Osteocyte (in vitro differentiated cells): ENCODE measurements around the gene ZNF521. TPM values are rescaled to one million over a fixed set of nuclear protein-coding genes. Genes with fewer than 3 reads are reported as not detected.
"Not testable (repeated sequence)": the region's sequence is repeated elsewhere in the genome, so short reads cannot be mapped to it uniquely, and the experiment has no call there.

ENCODE experiments used
- DNase-seq: peaks from one replicate; pipeline ENCODE4 v3.0.0; 2021; ENCODE audit warnings: mixed read lengths; ENCODE audit not compliant: unreplicated experiment; ENCODE audit errors: extremely low spot score
- H3K27ac Mint-ChIP-seq: one replicate; pipeline ENCODE4 v1.8.0; 2021; ENCODE audit warnings: mild to moderate bottlenecking, mixed read lengths; ENCODE audit not compliant: unreplicated experiment
- H3K27me3 Mint-ChIP-seq: one replicate; pipeline ENCODE4 v1.8.0; 2021; ENCODE audit warnings: mixed read lengths; ENCODE audit not compliant: unreplicated experiment
- H3K36me3 Mint-ChIP-seq: one replicate; pipeline ENCODE4 v1.8.0; 2021; ENCODE audit warnings: mixed read lengths; ENCODE audit not compliant: unreplicated experiment
- H3K4me1 Mint-ChIP-seq: one replicate; pipeline ENCODE4 v1.8.0; 2021; ENCODE audit warnings: mixed read lengths; ENCODE audit not compliant: unreplicated experiment
- H3K4me3 Mint-ChIP-seq: one replicate; pipeline ENCODE4 v1.8.0; 2021; ENCODE audit warnings: mild to moderate bottlenecking, moderate library complexity, mixed read lengths; ENCODE audit not compliant: unreplicated experiment
- H3K9me3 Mint-ChIP-seq: one replicate; pipeline ENCODE4 v1.8.0; 2021; ENCODE audit warnings: mixed read lengths; ENCODE audit not compliant: unreplicated experiment
- CTCF ChIP-seq: fragments of 200-600 bp; sonication (generic); IDR thresholded peaks from 2 replicates; pipeline ENCODE4 v1.5.0; 2021; ENCODE audit warnings: antibody characterized with exemption, mild to moderate bottlenecking, moderate library complexity
- total RNA-seq: library from RNA; stranded (reverse); gene quantifications from 2 replicates; pipeline ENCODE4 v1.2.1, GENCODE V29; 2021

The ZNF521 gene
- total RNA-seq, 1 donor from 2014 or later: 57.1 TPM

- no peaks in the 10 kb centered on the region for H3K9me3 Mint-ChIP-seq
- H3K36me3 Mint-ChIP-seq: no peaks in the 10 kb centered on the region
- H3K27ac Mint-ChIP-seq: no peak overlapping the region
- no peak overlapping the region for H3K4me3 Mint-ChIP-seq
- no peaks in the 10 kb centered on the region for H3K4me1 Mint-ChIP-seq
- no peak for DNase-seq
- H3K27me3 Mint-ChIP-seq: no peaks in the 10 kb centered on the region
- TF ChIP-seq CTCF: no peak
Measured at GRCh38 chr18:25042641-25043051, 309.3 kb downstream of the ZNF521 start.

- no peaks in the 10 kb centered on the region for H3K4me1 Mint-ChIP-seq
- no peak overlapping the region for H3K4me3 Mint-ChIP-seq
- no peak for DNase-seq
- H3K9me3 Mint-ChIP-seq: no peaks in the 10 kb centered on the region
- H3K27me3 Mint-ChIP-seq: peaks cover 1% of the 10 kb centered on the region
- H3K27ac Mint-ChIP-seq: no peak overlapping the region
- no peaks in the 10 kb centered on the region for H3K36me3 Mint-ChIP-seq
- TF ChIP-seq CTCF: no peak
Measured at GRCh38 chr18:25039781-25040180, 312.2 kb downstream of the ZNF521 start.

GRCh38 chr18:25038261-25038660 lies 313.7 kb downstream of the ZNF521 start:
- Mint-ChIP-seq H3K27me3 (peaks cover 3% of the 10 kb centered on the region), H3K4me3 (no peak overlapping the region), H3K4me1 (no peaks in the 10 kb centered on the region), H3K9me3 (no peaks in the 10 kb centered on the region), H3K36me3 (no peaks in the 10 kb centered on the region), H3K27ac (no peak overlapping the region)
- TF ChIP-seq CTCF: no peak
- DNase-seq: no peak

GRCh38 chr18:25033747-25034471 lies 318.1 kb downstream of the ZNF521 start:
- no peak for DNase-seq
- Mint-ChIP-seq H3K4me3 (no peak overlapping the region), H3K9me3 (no peaks in the 10 kb centered on the region), H3K36me3 (no peaks in the 10 kb centered on the region), H3K27me3 (peaks cover 16% of the 10 kb centered on the region), H3K4me1 (peaks cover 2% of the 10 kb centered on the region), H3K27ac (no peak overlapping the region)
- TF ChIP-seq CTCF: no peak

- not testable (repeated sequence) for H3K4me1 Mint-ChIP-seq, H3K9me3 Mint-ChIP-seq
Measured at GRCh38 chr18:25033175-25033574, 318.8 kb downstream of the ZNF521 start.

More at GRCh38 chr18:25033175-25033574, 318.8 kb downstream of the ZNF521 start:
- not testable (repeated sequence) for DNase-seq, H3K27ac Mint-ChIP-seq, H3K4me3 Mint-ChIP-seq, H3K36me3 Mint-ChIP-seq
- peaks cover 16% of the 10 kb centered on the region for H3K27me3 Mint-ChIP-seq
